Body of pancreas (tissue), 4 donors: ENCODE results near the gene KHDC1L.

Experiments used
- CTCF ChIP-seq, 7 experiments: fragments of 450-650 bp in 4 of 7; fragments of 200-600 bp in 3 of 7; sonication (generic) in 3 of 7; IDR thresholded peaks; one replicate each; pipeline ENCODE4 v1.5.1; 2016 to 2019; ENCODE audit warnings: antibody characterized with exemption in 7 of 7
- POLR2A ChIP-seq, 3 donors: fragments of 450-650 bp; IDR thresholded peaks; one replicate each; pipeline ENCODE4 v1.6.1; 2016; ENCODE audit warnings: antibody characterized with exemption in 3 of 3, mild to moderate bottlenecking in 2 of 3

GRCh38 chr6:73252703-73253102, 27.4 kb upstream of the KHDC1L start:
- TF ChIP-seq CTCF (IDR thresholded peaks at IDR 0.05) (no peak), POLR2A (IDR thresholded peaks at IDR 0.05) (no peak)
